Left ventricle myocardium inferior (tissue), 1 donor: Measurements from ENCODE around the gene GCHFR. TPM values are rescaled to one million over a fixed set of nuclear protein-coding genes. Genes with fewer than 3 reads are reported as not detected.

Experiments
- DNase-seq: peaks from one replicate; pipeline ENCODE4 v3.0.0-alpha.2; 2020
- H3K27ac ChIP-seq: fragments of 200-600 bp; replicated peaks from 2 replicates; pipeline ENCODE4 v1.8.0; 2021
- H3K27me3 ChIP-seq: fragments of 200-600 bp; 2 replicates; pipeline ENCODE4 v1.8.0; 2021; ENCODE audit warnings: low read depth
- H3K36me3 ChIP-seq: fragments of 200-600 bp; 2 replicates; pipeline ENCODE4 v1.8.0; 2021
- H3K4me1 ChIP-seq: fragments of 200-600 bp; 2 replicates; pipeline ENCODE4 v1.8.0; 2021
- H3K4me3 ChIP-seq: fragments of 200-600 bp; 2 replicates; pipeline ENCODE4 v1.8.0; 2021; ENCODE audit warnings: mild to moderate bottlenecking, moderate library complexity
- H3K9me3 ChIP-seq: fragments of 200-600 bp; replicated peaks from 2 replicates; pipeline ENCODE4 v1.8.0; 2021
- CTCF ChIP-seq: fragments of 200-600 bp; IDR thresholded peaks from 2 replicates; pipeline ENCODE4 v1.8.0; 2021; ENCODE audit warnings: antibody characterized with exemption, mild to moderate bottlenecking, borderline replicate concordance
- intact Hi-C: fragments of 100-400 bp; cut with micrococcal nuclease; formaldehyde crosslinking; loops from one replicate; pipeline ENCODE4 v1.11.0; 2022
- total RNA-seq: library from RNA; stranded (reverse); fragmentation: NEBNext Ultra II Directional; extraction: Animal tissue kit (Norgen Biotek cat#: 25700); gene quantifications from one replicate; pipeline ENCODE4 v1.2.1, GENCODE V29; 2021
- donor health status: DM: no; HTN: yes; CAD: no; lungs with severe emphysema.

Gene GCHFR
- total RNA-seq, 1 donor from 2014 or later, result 7.1 TPM

GRCh38 chr15:40807028-40807887, 43.4 kb downstream of the GCHFR start, which contains the start of the genes DNAJC17 and ZFYVE19:
Gene DNAJC17 (minus strand): TSS chr15:40807473. CDS start chr15:40807446, 27 bp downstream.
Gene ZFYVE19 (plus strand): TSS chr15:40807089. CDS start chr15:40807590, 501 bp downstream.
- intact Hi-C loops, result no loop called here
- H3K27ac ChIP-seq, result peak within 1 kb of the TSS; percentile 99
- DNase-seq, result peak; percentile 97
- H3K4me1 ChIP-seq, result peaks cover 55% of the 10 kb centered on the region
- H3K9me3 ChIP-seq, result no peaks in the 10 kb centered on the region
- peak; percentile 34 for TF ChIP-seq CTCF
- no peaks in the 10 kb centered on the region for H3K27me3 ChIP-seq
- H3K4me3 ChIP-seq, result peak within 1 kb of the TSS; percentile 99
- peaks cover 26% of the 10 kb centered on the region for H3K36me3 ChIP-seq

- no peaks in the 10 kb centered on the region for H3K9me3 ChIP-seq
- no peaks in the 10 kb centered on the region for H3K27me3 ChIP-seq
- intact Hi-C loops, result no loop called here
- H3K27ac ChIP-seq, result peak overlapping the region; percentile 99
- H3K4me3 ChIP-seq, result peak overlapping the region; percentile 99
- H3K36me3 ChIP-seq, result peaks cover 28% of the 10 kb centered on the region
- no peak for TF ChIP-seq CTCF
- peaks cover 49% of the 10 kb centered on the region for H3K4me1 ChIP-seq
- no peak for DNase-seq
Measured at GRCh38 chr15:40807888-40808461, 44.1 kb downstream of the GCHFR start.

DNA sequence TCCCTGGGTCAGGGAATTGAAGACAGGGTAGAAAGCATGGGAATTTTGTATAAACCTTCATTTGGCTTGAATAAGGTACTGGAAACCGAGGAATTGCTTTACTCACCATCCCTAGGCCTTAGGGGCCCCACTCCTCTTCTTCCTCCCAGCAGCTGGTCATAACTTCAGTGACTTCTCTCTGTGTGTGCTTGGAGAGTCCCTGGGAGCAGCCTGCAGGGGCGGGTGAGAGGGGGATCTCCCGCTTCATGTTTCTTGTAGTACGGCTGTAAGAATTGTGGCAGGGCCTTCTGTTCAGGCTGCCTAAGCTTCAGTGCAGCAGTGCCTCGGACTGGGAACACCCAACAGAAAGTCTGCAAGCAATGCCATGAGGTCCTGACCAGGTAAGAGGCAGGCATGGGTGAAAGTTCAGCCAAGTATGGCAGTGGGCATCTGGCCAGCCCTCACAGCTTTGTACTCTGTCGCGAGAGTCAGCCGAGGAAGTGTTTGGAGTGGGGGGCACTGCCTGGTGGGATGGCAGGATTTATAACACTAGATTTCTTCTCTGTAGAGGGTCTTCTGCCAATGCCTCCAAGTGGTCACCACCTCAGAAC, 45.1 kb downstream of the GCHFR start:
- intact Hi-C loops, result no loop called here

GRCh38 chr15:40812721-40813425, 49.0 kb downstream of the GCHFR start:
- TF ChIP-seq CTCF, result no peak
- intact Hi-C loops, result no loop called here
- no peaks in the 10 kb centered on the region for H3K9me3 ChIP-seq
- no peaks in the 10 kb centered on the region for H3K27me3 ChIP-seq
- peaks cover 22% of the 10 kb centered on the region for H3K4me1 ChIP-seq
- peaks cover 44% of the 10 kb centered on the region for H3K36me3 ChIP-seq
- H3K4me3 ChIP-seq, result no peak overlapping the region
- H3K27ac ChIP-seq, result no peak overlapping the region
- DNase-seq, result no peak

More for the DNA sequence above, 45.1 kb downstream of the GCHFR start:
- Histone ChIP-seq H3K4me3 (peak overlapping the region; percentile 99), H3K4me1 (peaks cover 42% of the 10 kb centered on the region), H3K27ac (no peak overlapping the region), H3K9me3 (no peaks in the 10 kb centered on the region), H3K36me3 (peaks cover 37% of the 10 kb centered on the region), H3K27me3 (no peaks in the 10 kb centered on the region)
- TF ChIP-seq CTCF, result no peak
- DNase-seq, result no peak

DNA sequence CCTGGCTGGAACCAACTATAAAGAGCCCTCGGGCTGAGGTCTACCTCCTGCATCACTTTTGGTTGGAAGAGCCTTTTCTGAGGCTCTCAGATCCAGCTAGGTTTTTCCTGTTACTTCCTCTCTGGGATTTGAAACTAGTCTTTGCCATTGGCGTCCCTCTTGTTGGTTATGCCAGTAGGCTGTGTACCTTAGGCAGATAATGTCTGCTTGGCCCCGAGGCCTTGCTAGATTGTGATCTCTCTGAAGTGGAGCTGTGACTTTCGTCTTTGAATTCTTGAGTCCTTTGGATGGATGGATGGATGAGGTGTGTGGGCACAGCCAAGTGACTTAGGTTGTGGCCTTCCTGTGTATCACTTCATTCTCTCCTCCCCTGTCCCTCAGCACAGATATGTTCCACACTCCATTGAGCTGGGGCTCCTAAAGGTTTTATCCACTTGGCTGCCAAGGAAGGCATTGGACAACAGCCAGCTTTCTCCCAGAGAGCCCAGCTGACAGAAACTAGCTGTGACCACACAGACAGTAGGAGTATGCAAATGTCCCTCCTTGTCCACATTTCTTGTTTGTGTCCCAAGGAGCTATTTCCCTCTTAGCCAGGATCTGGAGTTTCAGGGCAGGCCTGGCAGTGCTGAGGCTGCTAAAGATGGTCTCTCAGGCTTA, 51.3 kb downstream of the GCHFR start:
- TF ChIP-seq CTCF, result no peak
- intact Hi-C loops, result no loop called here
- DNase-seq, result no peak
- Histone ChIP-seq H3K36me3 (peaks cover 40% of the 10 kb centered on the region), H3K27me3 (no peaks in the 10 kb centered on the region), H3K4me3 (no peak overlapping the region), H3K4me1 (peaks cover 10% of the 10 kb centered on the region), H3K9me3 (no peaks in the 10 kb centered on the region), H3K27ac (no peak overlapping the region)
